A549 (cell line): ENCODE results near the gene SLC9A4. TPM values are rescaled to one million over a fixed set of nuclear protein-coding genes. Genes with fewer than 3 reads are reported as not detected.

ENCODE experiments used
- ATAC-seq, 2 experiments: fragments of 200-7000 bp in 1 of 2; fragments of >200 bp in 1 of 2; cut with Nextera tagmentation in 1 of 2; cut with Tn5 transposase in 1 of 2; 3 replicates each; pipeline versions ENCODE4 v1.8.0 to v1.9.1; 2018 to 2020; ENCODE audit warnings: mild to moderate bottlenecking in 1 of 2, moderate library complexity in 1 of 2
- CTCF ChIA-PET: fragments of 300-600 bp; sonication (Branson Sonifier 250); formaldehyde crosslinking; extraction: SDS; loops from one replicate; lab custom pipeline; 2021; ENCODE audit warnings: antibody characterized with exemption, inconsistent platforms; lab: Yijun Ruan, JAX
- POLR2A ChIA-PET: fragments of 350-600 bp; formaldehyde crosslinking; extraction: SDS; loops from one replicate; lab custom pipeline; 2021; ENCODE audit warnings: antibody characterized with exemption, inconsistent platforms; lab: Yijun Ruan, JAX
- DNase-seq, 2 experiments: peaks; one replicate each; pipeline versions ENCODE4 v3.0.0 to v3.0.0-alpha.2; 2011 to 2016; ENCODE audit warnings: low read depth in 1 of 2, low spot score in 1 of 2
- FAIRE-seq: peaks from 2 replicates; lab custom pipeline; 2011; peaks lifted over from hg19 to GRCh38; lab: Jason Lieb, UNC
- H3K27ac ChIP-seq, 2 experiments: fragments of >200 bp; sonication (Bioruptor Twin); formaldehyde crosslinking; 3 replicates each; pipeline ENCODE4 v1.5.1; 2016 to 2017
- H3K4me1 ChIP-seq: fragments of >200 bp; sonication (Bioruptor Twin); formaldehyde crosslinking; 3 replicates; pipeline ENCODE4 v1.6.1; 2016
- H3K4me2 ChIP-seq: fragments of >200 bp; sonication (Bioruptor Twin); formaldehyde crosslinking; 3 replicates; pipeline ENCODE4 v1.6.1; 2016
- H3K4me3 ChIP-seq: fragments of >200 bp; sonication (Bioruptor Twin); formaldehyde crosslinking; 3 replicates; pipeline ENCODE4 v1.5.1; 2016
- H3K9me3 ChIP-seq: fragments of >200 bp; sonication (Bioruptor Twin); formaldehyde crosslinking; 3 replicates; pipeline ENCODE4 v1.6.1; 2016
- ATOH8 ChIP-seq: fragments of 250-450 bp; sonication (Bioruptor Pico); IDR thresholded peaks from 2 replicates; pipeline ENCODE4 v1.5.0; 2020; ENCODE audit warnings: low read depth, mild to moderate bottlenecking, moderate library complexity
- CBX2 ChIP-seq: fragments of 200-600 bp; sonication (generic); IDR thresholded peaks from 2 replicates; pipeline ENCODE4 v1.6.1; 2016; ENCODE audit warnings: low read depth, mild to moderate bottlenecking, borderline replicate concordance
- CHD4 ChIP-seq: fragments of 200-600 bp; sonication (generic); IDR thresholded peaks from 2 replicates; pipeline ENCODE4 v1.6.1; 2016; ENCODE audit warnings: antibody characterized with exemption, mild to moderate bottlenecking, borderline replicate concordance
- EHMT2 ChIP-seq: fragments of 200-600 bp; sonication (generic); IDR thresholded peaks from 2 replicates; pipeline ENCODE4 v1.6.1; 2016; ENCODE audit warnings: antibody characterized with exemption, low read depth, mild to moderate bottlenecking, moderate library complexity
- ESRRA ChIP-seq: fragments of 150-350 bp; IDR thresholded peaks from 2 replicates; pipeline ENCODE4 v1.6.1; 2014; ENCODE audit warnings: mild to moderate bottlenecking, low read length, borderline replicate concordance
- FOXS1 ChIP-seq: fragments of 250-450 bp; sonication (Bioruptor Pico); IDR thresholded peaks from 2 replicates; pipeline ENCODE4 v1.5.0; 2020; ENCODE audit warnings: mild to moderate bottlenecking, moderate library complexity
- GATA3 ChIP-seq: IDR thresholded peaks from 2 replicates; pipeline ENCODE4 v1.6.1; 2012; ENCODE audit warnings: borderline replicate concordance
- HDAC2 ChIP-seq: fragments of 200-600 bp; sonication (generic); IDR thresholded peaks from 2 replicates; pipeline ENCODE4 v1.6.1; 2016
- HMGXB4 ChIP-seq: fragments of 250-450 bp; sonication (Bioruptor Pico); IDR thresholded peaks from 2 replicates; pipeline ENCODE4 v1.5.0; 2021; ENCODE audit warnings: mild to moderate bottlenecking, moderate library complexity, borderline replicate concordance
- HOXA7 ChIP-seq: fragments of 250-450 bp; sonication (Bioruptor Pico); IDR thresholded peaks from 2 replicates; pipeline ENCODE4 v1.5.0; 2020; ENCODE audit warnings: mild to moderate bottlenecking, moderate library complexity
- HOXB5 ChIP-seq: fragments of 250-450 bp; sonication (Bioruptor Pico); IDR thresholded peaks from 2 replicates; pipeline ENCODE4 v1.5.0; 2020; ENCODE audit warnings: mild to moderate bottlenecking, moderate library complexity
- MAFK ChIP-seq: fragments of 450-650 bp; IDR thresholded peaks from 2 replicates; pipeline ENCODE4 v1.6.1; 2014; ENCODE audit not compliant: partially characterized antibody
- MAZ ChIP-seq: fragments of 150-350 bp; IDR thresholded peaks from 2 replicates; pipeline ENCODE4 v1.6.1; 2014; ENCODE audit warnings: antibody characterized with exemption, low read depth, low read length, borderline replicate concordance
- NFE2L2 ChIP-seq: fragments of 150-350 bp; conservative IDR thresholded peaks from 2 replicates; pipeline ENCODE4 v1.6.1; 2014; ENCODE audit warnings: low read length
- RCOR1 ChIP-seq: fragments of 150-350 bp; IDR thresholded peaks from 2 replicates; pipeline ENCODE4 v1.6.1; 2014; ENCODE audit warnings: antibody characterized with exemption, low read length, low read depth
- SREBF2 ChIP-seq: fragments of 450-650 bp; IDR thresholded peaks from 2 replicates; pipeline ENCODE4 v1.6.1; 2014; ENCODE audit warnings: mild to moderate bottlenecking, moderate library complexity
- TFCP2L1 ChIP-seq: fragments of 250-450 bp; sonication (Bioruptor Pico); IDR thresholded peaks from 2 replicates; pipeline ENCODE4 v1.5.0; 2021; ENCODE audit warnings: mild to moderate bottlenecking
- ZC3H11A ChIP-seq: fragments of 450-650 bp; IDR thresholded peaks from 2 replicates; pipeline ENCODE4 v1.6.1; 2014; ENCODE audit warnings: antibody characterized with exemption, mild to moderate bottlenecking
- ZNF302 ChIP-seq: fragments of 250-450 bp; sonication (Bioruptor Pico); IDR thresholded peaks from 2 replicates; pipeline ENCODE4 v1.9.0; 2021; ENCODE audit warnings: inconsistent platforms, mild to moderate bottlenecking, moderate library complexity
- ZSCAN20 ChIP-seq: fragments of 250-450 bp; sonication (Bioruptor Pico); IDR thresholded peaks from 2 replicates; pipeline ENCODE4 v1.8.0; 2022; ENCODE audit warnings: mild to moderate bottlenecking, moderate library complexity
- WGBS: methylation state at CpG from one replicate; pipeline ENCODE4 v1.1.6; 2017; ENCODE audit errors: missing lambda C conversion rate; 5-methylcytosine and 5-hydroxymethylcytosine counted together
- polyA plus RNA-seq, 4 experiments: library from polyadenylated mRNA; depleted of rRNA in 3 of 4; stranded (reverse); fragments of >200 nt; fragmentation: RNase III in 1 of 4; extraction: RNeasy Plus Mini Kit Qiagen cat#74134 plus additional on column Dnase treatment in 1 of 4; gene quantifications; 2 replicates in 3 of 4; 3 replicates in 1 of 4; pipeline ENCODE4 v1.2.3, GENCODE V29; 2011 to 2017
- TF ChIP-seq, protein P1 (sequence below): fragments of >200 bp; sonication (Bioruptor Twin); formaldehyde crosslinking; IDR thresholded peaks from 3 replicates; pipeline ENCODE4 v1.5.1; 2016
- TF ChIP-seq, protein P2 (sequence below): fragments of 200-600 bp; sonication (generic); IDR thresholded peaks from 2 replicates; pipeline ENCODE4 v1.6.1; 2016; ENCODE audit warnings: antibody characterized with exemption, mild to moderate bottlenecking, moderate library complexity
- TF ChIP-seq, protein P3 (sequence below): IDR thresholded peaks from 2 replicates; pipeline ENCODE4 v1.6.1; 2012
- TF ChIP-seq, protein P4 (sequence below): fragments of 450-650 bp; IDR thresholded peaks from 2 replicates; pipeline ENCODE4 v1.6.1; 2014; ENCODE audit warnings: antibody characterized with exemption

SLC9A4 gene
- polyA plus RNA-seq, 2 of the 4 experiments (the other 2 are of a cell fraction), result not detected

GRCh38 chr2:102485147-102485785 lies 12.2 kb downstream of the SLC9A4 start:
- FAIRE-seq (no peak), ATAC-seq (no peak), DNase-seq (no peak)
- WGBS, result 67% methylated on average over 5 of the region's 5 CpGs
- Histone ChIP-seq H3K4me1 (no peaks in the 10 kb centered on the region), H3K9me3 (no peaks in the 10 kb centered on the region), H3K4me2 (no peak overlapping the region), H3K4me3 (no peak overlapping the region), H3K27ac (no peak overlapping the region)
- TF ChIP-seq HDAC2 (no peak), ATOH8 (CRISPR knock-in tag) (no peak), ESRRA (no peak), ZC3H11A (no peak), SREBF2 (no peak)
- TF ChIP-seq, protein P1, sequence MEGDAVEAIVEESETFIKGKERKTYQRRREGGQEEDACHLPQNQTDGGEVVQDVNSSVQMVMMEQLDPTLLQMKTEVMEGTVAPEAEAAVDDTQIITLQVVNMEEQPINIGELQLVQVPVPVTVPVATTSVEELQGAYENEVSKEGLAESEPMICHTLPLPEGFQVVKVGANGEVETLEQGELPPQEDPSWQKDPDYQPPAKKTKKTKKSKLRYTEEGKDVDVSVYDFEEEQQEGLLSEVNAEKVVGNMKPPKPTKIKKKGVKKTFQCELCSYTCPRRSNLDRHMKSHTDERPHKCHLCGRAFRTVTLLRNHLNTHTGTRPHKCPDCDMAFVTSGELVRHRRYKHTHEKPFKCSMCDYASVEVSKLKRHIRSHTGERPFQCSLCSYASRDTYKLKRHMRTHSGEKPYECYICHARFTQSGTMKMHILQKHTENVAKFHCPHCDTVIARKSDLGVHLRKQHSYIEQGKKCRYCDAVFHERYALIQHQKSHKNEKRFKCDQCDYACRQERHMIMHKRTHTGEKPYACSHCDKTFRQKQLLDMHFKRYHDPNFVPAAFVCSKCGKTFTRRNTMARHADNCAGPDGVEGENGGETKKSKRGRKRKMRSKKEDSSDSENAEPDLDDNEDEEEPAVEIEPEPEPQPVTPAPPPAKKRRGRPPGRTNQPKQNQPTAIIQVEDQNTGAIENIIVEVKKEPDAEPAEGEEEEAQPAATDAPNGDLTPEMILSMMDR, result no peak
- ChIA-PET POLR2A (no interaction called here), CTCF (interaction anchor here (0.7 to 3.0 kb wide), 4 partner anchors 9 to 131 kb away, joined by 3 to 26 read pairs (median 6); partner anchors contain the start of gene SLC9A4)

DNA sequence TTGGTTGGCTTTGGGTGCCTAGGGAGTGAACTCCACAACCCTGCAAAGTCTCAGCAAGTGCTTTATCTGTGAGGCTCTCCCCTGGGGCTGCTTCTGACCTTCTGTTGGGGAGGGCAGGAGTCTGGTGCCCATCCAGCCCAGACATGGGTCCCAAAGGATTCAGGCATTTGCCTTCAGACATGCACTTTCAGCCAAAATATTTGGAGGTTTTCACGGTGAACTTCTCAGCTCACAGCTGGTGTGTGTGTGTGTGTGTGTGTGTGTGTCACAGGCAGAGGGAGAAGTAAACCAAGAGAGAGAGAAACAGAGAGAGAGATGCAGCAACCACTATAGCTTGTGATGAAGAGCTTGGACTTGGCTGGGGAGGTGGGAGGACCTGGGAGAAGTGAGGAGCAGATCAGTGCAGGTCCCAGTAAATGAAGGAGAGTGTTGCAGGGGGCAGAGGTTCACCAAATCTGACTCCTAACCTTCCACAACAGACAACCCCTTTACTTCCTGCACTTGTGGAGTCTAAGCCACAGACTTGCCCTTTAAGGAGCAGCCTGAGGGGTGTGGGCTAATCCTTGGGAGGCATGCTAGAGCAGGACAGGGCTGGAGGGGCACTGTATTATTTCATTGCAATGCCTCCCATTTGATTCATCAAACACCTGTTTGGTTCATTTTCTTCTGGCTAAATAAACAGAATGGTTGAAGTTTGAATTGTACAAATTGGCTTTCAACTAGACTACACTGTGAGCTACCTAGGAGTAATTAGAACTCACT lies 14.1 kb downstream of the SLC9A4 start:
- TF ChIP-seq MAFK (no peak), CHD4 (no peak), GATA3 (no peak), RCOR1 (no peak), HMGXB4 (CRISPR knock-in tag) (no peak), ZNF302 (CRISPR knock-in tag) (no peak), EHMT2 (no peak), CBX2 (no peak), FOXS1 (CRISPR knock-in tag) (no peak), HDAC2 (no peak), MAZ (no peak), NFE2L2 (no peak), TFCP2L1 (CRISPR knock-in tag) (no peak), HOXA7 (CRISPR knock-in tag) (no peak), HOXB5 (CRISPR knock-in tag) (no peak), ZSCAN20 (no peak), SREBF2 (no peak)
- TF ChIP-seq, protein P2, sequence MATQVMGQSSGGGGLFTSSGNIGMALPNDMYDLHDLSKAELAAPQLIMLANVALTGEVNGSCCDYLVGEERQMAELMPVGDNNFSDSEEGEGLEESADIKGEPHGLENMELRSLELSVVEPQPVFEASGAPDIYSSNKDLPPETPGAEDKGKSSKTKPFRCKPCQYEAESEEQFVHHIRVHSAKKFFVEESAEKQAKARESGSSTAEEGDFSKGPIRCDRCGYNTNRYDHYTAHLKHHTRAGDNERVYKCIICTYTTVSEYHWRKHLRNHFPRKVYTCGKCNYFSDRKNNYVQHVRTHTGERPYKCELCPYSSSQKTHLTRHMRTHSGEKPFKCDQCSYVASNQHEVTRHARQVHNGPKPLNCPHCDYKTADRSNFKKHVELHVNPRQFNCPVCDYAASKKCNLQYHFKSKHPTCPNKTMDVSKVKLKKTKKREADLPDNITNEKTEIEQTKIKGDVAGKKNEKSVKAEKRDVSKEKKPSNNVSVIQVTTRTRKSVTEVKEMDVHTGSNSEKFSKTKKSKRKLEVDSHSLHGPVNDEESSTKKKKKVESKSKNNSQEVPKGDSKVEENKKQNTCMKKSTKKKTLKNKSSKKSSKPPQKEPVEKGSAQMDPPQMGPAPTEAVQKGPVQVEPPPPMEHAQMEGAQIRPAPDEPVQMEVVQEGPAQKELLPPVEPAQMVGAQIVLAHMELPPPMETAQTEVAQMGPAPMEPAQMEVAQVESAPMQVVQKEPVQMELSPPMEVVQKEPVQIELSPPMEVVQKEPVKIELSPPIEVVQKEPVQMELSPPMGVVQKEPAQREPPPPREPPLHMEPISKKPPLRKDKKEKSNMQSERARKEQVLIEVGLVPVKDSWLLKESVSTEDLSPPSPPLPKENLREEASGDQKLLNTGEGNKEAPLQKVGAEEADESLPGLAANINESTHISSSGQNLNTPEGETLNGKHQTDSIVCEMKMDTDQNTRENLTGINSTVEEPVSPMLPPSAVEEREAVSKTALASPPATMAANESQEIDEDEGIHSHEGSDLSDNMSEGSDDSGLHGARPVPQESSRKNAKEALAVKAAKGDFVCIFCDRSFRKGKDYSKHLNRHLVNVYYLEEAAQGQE, result no peak
- TF ChIP-seq, protein P3, sequence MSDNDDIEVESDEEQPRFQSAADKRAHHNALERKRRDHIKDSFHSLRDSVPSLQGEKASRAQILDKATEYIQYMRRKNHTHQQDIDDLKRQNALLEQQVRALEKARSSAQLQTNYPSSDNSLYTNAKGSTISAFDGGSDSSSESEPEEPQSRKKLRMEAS, result no peak
- TF ChIP-seq, protein P4, sequence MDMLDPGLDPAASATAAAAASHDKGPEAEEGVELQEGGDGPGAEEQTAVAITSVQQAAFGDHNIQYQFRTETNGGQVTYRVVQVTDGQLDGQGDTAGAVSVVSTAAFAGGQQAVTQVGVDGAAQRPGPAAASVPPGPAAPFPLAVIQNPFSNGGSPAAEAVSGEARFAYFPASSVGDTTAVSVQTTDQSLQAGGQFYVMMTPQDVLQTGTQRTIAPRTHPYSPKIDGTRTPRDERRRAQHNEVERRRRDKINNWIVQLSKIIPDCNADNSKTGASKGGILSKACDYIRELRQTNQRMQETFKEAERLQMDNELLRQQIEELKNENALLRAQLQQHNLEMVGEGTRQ, result no peak
- H3K9me3 ChIP-seq, result no peaks in the 10 kb centered on the region
- H3K4me2 ChIP-seq, result no peak overlapping the region
- no peak overlapping the region for H3K27ac ChIP-seq
- WGBS, result 50% methylated on average over 1 of the region's 1 CpG
- DNase-seq (no peak), ATAC-seq (peak in 1 of 2 experiments; percentile 49; a peak in 1 of 6 replicates), FAIRE-seq (no peak)
- H3K4me3 ChIP-seq, result no peak overlapping the region
- CTCF ChIA-PET, result interaction anchor here (4.1 kb wide), 1 partner anchor 14 kb away, joined by 37 read pairs; the partner anchor contains the start of gene SLC9A4
- POLR2A ChIA-PET, result no interaction called here
- no peaks in the 10 kb centered on the region for H3K4me1 ChIP-seq
